A673 (cell line): Measurements from ENCODE around the gene INHA.

Source experiments
- CTCF ChIP-seq: fragments of 300-800, 200-600 bp; sonication (generic); conservative IDR thresholded peaks from 2 replicates; pipeline ENCODE4 v1.5.1; 2017; ENCODE audit warnings: low read depth, mild to moderate bottlenecking, antibody characterized with exemption, low read length, moderate library complexity, mixed read lengths
- EZH2 ChIP-seq: fragments of 200-600 bp; sonication (generic); IDR thresholded peaks from 2 replicates; pipeline ENCODE4 v1.6.1; 2017; ENCODE audit warnings: borderline replicate concordance, low read depth, mild to moderate bottlenecking, mixed read lengths, antibody characterized with exemption, low read length; ENCODE audit not compliant: poor library complexity, severe bottlenecking

- TF ChIP-seq CTCF (no peak), EZH2 (no peak)
Measured at GRCh38 chr2:219573166-219573565, 1.1 kb downstream of the INHA start.
